Measurements from ENCODE around the gene RNF224.
A peak's percentile ranks its signal among the peaks of the same experiment; 100 is the strongest.
"Not testable (repeated sequence)": the region's sequence is repeated elsewhere in the genome, so short reads cannot be mapped to it uniquely, and the experiment has no call there.

The RNF224 gene

GRCh38 chr9:137251490-137252268 is 24.4 kb downstream of the RNF224 start:
- DNase-seq (ENCODE audit: low spot score) (no peak), FAIRE-seq (no peak)

DNA sequence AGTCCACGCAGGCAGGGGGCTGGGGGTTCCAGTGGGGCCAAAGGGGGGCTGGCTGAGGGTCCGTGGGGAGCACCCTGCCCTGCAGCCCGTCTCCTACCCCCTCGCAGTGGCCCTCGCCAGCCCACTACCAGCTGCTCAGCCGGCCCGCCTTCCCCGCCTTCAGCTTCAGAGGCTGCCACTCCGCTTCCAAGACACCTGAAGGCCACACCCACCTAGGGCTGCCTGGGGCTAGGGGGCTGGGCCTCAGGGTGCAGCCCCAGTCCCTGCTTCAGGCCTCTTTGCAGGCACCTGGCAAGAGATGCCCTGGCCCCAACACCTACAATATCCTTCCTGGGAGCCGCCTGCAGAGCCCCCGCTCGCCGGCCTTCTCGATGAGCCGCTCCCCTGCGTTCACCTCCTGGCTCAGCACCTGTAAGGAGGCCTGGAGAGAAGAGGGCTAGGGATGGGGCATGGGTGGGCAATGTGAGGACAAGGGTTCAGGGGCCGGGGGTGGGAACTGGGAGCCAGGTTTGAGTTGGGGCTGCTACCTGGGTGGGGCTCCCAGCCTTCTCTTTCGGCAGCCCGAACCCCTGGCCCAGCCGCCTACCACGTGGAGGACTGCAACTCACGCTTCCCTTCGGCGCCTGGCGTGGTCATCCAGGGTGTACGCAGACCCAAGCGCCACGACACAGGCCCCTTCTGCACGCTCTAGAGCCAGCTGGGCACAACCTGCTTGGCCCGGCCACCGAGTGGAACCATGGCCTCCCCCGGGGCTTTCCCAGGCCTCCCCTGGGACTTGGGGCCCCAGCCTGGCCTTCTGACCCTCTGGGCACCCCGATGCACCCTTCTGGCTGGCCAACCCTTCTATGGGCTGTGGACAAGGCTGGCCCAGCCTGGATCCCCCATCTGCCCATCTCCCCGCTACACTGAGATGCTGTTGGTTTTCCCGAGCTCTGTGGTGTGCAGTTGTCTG is 25.5 kb downstream of the RNF224 start:
- FAIRE-seq: no peak
- no peak for DNase-seq (ENCODE audit: low spot score)

DNA sequence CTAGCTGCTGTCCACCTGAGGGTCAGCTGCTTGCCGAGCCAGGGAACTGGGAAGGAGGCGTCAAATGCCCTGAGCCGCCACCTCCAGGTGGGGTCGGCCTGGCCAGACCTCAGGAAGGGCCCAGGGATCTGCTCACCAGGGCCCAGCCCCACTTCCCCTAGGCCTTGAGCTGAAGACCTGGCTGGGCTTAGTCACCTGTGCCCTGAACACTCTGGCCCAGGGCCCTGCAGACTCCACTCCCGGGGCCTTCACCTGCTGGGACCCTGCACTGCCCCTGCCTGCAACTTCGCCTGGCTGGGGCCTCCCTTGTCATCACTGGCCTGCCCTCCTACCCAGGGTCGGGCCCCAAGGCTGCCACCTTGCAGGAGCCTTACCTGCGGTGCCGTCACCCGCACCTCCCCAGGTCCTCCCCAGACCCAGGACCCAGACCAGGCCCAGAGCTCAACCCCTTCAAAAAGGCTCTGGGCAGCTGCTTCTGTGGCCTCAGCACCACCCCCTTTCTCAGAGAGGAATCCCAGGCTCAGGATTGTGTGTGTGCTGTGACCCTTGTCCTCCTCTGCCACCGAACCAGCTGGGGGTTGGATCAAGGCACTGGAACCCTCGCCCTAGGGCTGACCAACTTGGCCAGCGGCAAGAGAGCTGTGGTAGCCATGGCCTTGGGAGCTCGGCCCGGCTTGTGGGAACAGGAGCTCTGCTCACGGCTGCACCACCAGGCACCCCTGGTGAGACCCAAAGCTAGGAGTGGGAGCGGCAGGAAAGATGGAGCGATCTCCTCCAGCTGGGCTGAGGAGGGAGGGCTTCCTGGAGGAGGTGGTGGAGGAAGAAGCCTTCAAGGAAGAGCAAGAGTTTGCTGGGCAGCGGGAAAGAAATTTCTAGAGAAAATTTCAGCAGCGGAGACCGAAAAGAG is 26.7 kb downstream of the RNF224 start:
- no peak for FAIRE-seq

GRCh38 chr9:137254624-137255447 is 27.5 kb downstream of the RNF224 start, which contains the start of gene NELFB:
TSS of gene NELFB (plus strand) at chr9:137255327.
- FAIRE-seq (no peak), DNase-seq (ENCODE audit: low spot score) (peak; percentile 82)

More for the DNA sequence above, 26.7 kb downstream of the RNF224 start:
- DNase-seq (ENCODE audit: low spot score): peak; percentile 9

DNA sequence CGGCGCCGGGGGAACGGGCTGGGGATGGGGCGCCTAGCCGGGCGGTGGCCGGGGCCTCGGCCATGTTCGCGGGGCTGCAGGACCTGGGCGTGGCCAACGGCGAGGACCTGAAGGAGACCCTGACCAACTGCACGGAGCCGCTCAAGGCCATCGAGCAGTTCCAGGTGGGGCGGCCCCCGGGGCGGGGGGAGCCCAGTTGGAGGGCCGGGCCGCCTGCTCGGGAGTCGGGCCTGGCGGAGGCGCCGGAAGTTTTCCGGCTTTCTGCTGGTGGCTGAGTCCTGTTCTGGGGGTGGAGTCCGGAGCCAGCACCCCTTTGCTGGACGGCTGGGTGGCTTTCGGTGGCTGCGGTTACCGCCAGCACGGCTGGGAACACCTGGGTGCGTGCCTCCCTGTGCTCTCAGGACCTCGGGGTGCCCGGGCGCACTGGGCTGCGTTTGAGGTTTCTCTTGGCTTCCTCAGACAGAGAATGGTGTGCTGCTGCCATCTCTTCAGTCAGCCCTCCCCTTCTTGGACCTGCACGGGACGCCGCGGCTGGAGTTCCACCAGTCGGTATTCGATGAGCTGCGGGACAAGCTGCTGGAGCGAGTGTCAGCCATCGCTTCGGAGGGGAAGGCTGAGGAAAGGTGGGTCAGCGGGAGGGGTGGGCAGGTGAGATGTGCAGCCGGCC is 28.3 kb downstream of the RNF224 start:
- peak; percentile 7 for DNase-seq (ENCODE audit: low spot score)
- FAIRE-seq: no peak

DNA sequence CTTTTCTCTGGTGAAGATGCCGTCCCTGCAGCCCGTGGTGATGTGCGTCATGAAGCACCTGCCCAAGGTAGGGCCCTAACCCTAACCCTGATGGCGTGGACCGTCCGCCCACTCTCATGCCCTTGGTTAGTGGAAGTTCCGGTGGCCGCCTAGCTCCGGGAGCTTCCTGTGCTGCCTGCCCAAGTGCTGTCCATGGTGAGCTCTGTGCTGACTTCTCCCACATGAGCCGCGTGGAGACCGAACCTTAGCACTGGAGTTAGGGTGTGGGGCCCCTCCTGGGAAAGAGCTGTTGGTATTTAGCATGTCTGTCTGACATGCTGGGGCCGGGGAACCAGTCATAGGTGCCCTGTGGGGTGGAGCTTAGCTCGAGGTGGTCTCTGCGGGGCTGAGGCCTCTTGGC is 29.1 kb downstream of the RNF224 start:
- DNase-seq (ENCODE audit: low spot score) (no peak), FAIRE-seq (no peak)

DNA sequence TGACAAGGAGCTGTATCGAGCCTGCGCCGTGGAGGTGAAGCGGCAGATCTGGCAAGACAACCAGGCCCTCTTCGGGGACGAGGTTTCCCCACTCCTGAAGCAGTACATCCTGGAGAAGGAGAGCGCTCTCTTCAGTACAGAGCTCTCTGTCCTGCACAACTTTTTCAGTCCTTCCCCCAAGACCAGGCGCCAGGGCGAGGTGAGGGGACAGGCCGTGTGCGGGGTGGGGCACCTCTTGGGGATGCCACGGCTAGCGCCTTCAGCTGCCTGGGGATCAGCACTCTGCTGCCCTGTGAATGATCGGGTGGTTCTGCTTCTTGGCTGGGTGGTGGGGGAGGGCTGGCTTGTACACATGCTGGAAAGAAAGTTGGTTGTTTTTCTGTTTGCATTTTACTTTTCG is 29.6 kb downstream of the RNF224 start:
- DNase-seq (ENCODE audit: low spot score): no peak
- no peak for FAIRE-seq

DNA sequence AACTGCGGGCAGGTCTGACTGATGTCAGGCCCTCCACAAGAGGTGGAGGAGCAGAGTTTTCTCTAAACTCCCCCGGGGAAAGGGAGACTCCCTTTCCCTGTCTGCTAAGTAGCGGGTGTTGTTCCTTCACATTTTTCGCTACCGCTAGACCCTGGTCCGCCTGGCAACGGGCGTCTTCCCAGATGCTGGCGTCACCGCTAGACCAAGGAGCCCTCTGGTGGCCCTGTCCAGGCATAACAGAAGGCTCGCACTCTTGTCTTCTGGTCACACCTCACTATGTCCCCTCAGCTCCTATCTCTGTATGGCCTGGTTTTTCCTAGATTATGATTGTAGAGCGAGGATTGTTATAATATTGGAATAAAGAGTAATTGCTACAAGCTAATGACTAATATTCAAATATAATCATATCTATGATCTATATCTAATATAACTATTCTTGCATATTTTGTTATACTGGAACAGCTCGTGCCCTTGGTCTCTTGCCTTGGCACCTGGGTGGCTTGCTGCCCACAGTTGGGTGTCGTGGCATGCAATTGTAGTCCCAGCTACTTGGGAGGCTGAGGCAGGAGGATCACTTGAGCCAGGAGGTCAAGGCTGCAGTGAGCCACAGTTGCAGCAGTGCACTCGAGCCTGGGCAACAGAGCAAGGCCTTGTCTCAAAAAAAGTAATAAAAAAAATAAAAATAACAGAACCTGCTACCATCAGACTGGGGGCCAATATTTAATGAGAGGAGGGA is 35.0 kb downstream of the RNF224 start:
- not testable (repeated sequence) for DNase-seq (ENCODE audit: low spot score)
- FAIRE-seq: peak; percentile 18

- FAIRE-seq (no peak), DNase-seq (ENCODE audit: low spot score) (no peak)
Measured at GRCh38 chr9:137262909-137263285, 35.6 kb downstream of the RNF224 start.

- FAIRE-seq (no peak), DNase-seq (ENCODE audit: low spot score) (no peak)
Measured at GRCh38 chr9:137263506-137263905, 36.2 kb downstream of the RNF224 start.

DNA sequence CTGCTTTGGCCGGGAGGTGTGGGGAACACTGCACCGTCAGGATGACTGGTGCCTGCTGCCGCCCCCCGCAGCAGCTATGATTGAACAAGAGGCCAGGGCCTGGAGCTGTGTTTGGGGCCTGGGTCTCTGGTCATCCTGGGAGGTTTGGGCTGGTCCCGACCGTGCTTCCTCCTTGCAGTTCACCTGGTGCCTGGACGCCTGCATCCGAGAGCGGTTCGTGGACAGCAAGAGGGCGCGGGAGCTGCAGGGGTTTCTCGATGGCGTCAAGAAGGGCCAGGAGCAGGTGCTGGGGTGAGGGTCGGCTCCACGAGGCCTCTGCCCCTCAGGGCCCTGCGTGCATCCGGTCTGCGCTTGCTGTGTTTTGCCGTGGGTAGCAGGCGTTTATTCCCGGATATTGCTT is 36.8 kb downstream of the RNF224 start:
- FAIRE-seq (no peak), DNase-seq (ENCODE audit: low spot score) (no peak)

DNA sequence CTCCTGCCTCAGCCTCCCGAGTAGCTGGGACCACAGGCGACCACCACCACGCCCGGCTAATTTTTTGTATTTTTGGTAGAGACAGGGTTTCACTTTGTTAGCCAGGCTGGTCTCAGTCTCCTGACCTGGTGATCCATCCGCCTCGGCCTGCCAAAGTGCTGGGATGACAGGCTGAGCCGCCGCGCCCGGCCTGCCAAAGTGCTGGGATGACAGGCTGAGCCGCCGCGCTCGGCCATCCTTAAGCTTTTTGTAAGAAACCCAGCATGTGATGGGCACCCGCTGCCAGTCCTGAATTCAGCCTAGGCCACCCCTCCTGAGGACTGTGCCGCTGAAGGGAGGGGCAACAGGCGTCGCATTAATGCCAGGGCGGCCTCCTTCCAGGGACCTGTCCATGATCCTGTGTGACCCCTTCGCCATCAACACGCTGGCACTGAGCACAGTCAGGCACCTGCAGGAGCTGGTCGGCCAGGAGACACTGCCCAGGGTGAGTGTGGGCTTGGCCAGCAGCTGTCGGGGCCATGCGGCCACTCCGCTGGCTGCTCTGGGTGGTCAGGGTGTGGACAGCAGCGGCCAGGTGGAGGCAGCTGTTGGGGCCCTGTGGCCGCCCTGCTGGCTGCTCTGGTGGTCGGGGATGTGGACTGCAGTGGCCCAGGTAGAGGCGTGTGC is 38.3 kb downstream of the RNF224 start:
- FAIRE-seq: no peak
- DNase-seq (ENCODE audit: low spot score): no peak

- no peak for FAIRE-seq
- no peak for DNase-seq (ENCODE audit: low spot score)
Measured at GRCh38 chr9:137266162-137266527, 38.8 kb downstream of the RNF224 start.

DNA sequence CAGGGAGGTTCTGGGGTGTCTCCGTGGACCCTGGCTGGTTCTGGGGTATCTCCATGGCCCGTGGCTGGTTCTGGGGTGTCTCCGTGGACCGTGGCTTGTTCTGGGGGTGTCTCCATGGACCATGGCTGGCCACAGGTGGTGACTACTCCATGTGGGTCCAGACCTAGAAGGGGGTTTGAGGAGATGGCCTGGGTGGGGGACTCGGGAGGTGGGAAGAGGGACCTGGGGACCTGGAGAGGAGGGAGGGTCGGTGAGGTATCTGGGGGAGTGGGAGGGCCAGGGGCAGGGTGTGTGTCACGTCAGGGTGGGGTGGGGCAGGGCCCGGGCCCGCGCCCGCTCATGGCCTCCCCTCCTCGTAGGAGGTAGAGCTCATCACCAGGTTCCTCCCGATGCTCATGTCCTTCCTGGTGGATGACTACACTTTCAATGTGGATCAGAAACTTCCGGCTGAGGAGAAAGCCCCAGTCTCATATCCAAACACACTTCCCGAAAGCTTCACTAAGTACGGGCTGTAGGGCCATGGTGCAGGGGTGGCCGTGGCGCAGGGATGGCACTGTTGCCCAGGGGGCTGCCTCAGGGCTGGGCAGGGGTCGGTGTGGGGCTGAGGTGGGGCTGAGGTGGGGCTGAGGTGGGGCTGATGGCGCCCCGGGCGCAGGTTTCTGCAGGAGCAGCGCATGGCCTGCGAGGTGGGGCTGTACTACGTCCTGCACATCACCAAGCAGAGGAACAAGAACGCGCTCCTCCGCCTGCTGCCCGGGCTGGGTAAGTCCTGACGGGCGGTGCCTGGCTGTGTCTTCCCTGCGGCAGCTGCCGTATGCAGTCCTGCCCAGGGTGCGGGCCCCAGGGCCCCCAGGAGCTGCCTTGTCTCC is 39.5 kb downstream of the RNF224 start:
- FAIRE-seq (no peak), DNase-seq (ENCODE audit: low spot score) (no peak)

- DNase-seq (ENCODE audit: low spot score) (no peak), FAIRE-seq (no peak)
Measured at GRCh38 chr9:137267933-137268355, 40.6 kb downstream of the RNF224 start.

GRCh38 chr9:137268538-137269201 is 41.4 kb downstream of the RNF224 start:
- FAIRE-seq (no peak), DNase-seq (ENCODE audit: low spot score) (no peak)

DNA sequence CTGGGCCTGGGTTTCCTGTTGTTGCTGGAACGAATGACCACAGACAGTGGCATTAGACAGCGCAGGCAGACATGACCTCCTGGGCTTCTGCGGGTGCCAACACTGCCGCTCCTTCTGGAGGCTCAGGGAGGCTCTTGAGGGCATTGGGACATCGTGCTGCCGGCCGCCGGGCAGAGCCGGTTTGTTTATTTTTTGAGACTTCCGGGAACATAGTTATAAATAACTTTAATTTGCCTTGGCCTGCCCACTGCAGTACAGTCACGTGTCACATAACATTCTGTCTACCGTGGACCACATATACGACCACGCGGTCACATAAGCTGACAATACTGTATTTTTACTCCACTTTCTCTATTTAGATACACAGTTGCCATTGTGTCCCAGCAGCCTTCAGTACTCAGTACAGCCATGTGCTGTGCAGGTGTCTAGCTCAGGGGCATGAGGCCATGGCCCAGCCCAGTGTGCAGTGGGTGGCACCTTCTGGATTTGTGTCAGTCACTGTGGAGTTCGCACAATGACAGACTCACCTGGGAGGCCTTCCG is 42.0 kb downstream of the RNF224 start:
- DNase-seq (ENCODE audit: low spot score) (no peak), FAIRE-seq (no peak)
